Adrenal gland (tissue), 12 donors: Measurements from ENCODE around the gene USP7. TPM values are rescaled to one million over a fixed set of nuclear protein-coding genes. Genes with fewer than 3 reads are reported as not detected.

ENCODE experiments used
- DNase-seq, 7 donors: peaks; one replicate each; pipeline ENCODE4 v3.0.0-alpha.2; 2019 to 2020
- H3K27ac ChIP-seq, 5 donors: fragments of 200-600 bp; sonication (generic) in 4 of 5; 1 replicate in 3 of 5; 2 replicates in 2 of 5; pipeline versions ENCODE4 v1.5.1 to v1.8.0; 2016 to 2020; ENCODE audit warnings: mild to moderate bottlenecking in 1 of 5
- H3K27me3 ChIP-seq: fragments of 200-600 bp; 2 replicates; pipeline ENCODE4 v1.8.0; 2021
- H3K36me3 ChIP-seq, 2 donors: fragments of 200-600 bp; replicated peaks in 1 of 2; 1 replicate in 1 of 2; 2 replicates in 1 of 2; pipeline versions ENCODE4 v1.5.1 to v1.8.0; 2018 to 2022
- H3K4me1 ChIP-seq, 2 donors: fragments of 200-600 bp; replicated peaks in 1 of 2; 1 replicate in 1 of 2; 2 replicates in 1 of 2; pipeline versions ENCODE4 v1.5.1 to v1.8.0; 2018 to 2021
- H3K4me3 ChIP-seq, 4 donors: fragments of 200-600 bp; sonication (generic) in 3 of 4; one replicate each; pipeline ENCODE4 v1.5.1; 2016 to 2018
- H3K9me3 ChIP-seq, 3 donors: fragments of 200-600 bp; sonication (generic) in 1 of 3; replicated peaks in 1 of 3; 1 replicate in 2 of 3; 2 replicates in 1 of 3; pipeline versions ENCODE4 v1.5.1 to v1.8.0; 2016 to 2021
- CTCF ChIP-seq, 6 experiments: fragments of 450-650 bp in 4 of 6; fragments of 200-600 bp in 2 of 6; sonication (generic) in 1 of 6; IDR thresholded peaks; 1 replicate in 5 of 6; 2 replicates in 1 of 6; pipeline versions ENCODE4 v1.5.1 to v1.8.0; 2016 to 2021; ENCODE audit warnings: antibody characterized with exemption in 6 of 6, mild to moderate bottlenecking in 2 of 6, moderate library complexity in 1 of 6
- POLR2A ChIP-seq, 2 donors: fragments of 450-650 bp; IDR thresholded peaks; one replicate each; pipeline ENCODE4 v1.6.1; 2017; ENCODE audit warnings: antibody characterized with exemption in 2 of 2, mild to moderate bottlenecking in 2 of 2, moderate library complexity in 1 of 2
- WGBS, 4 donors: extraction: QIAGEN DNeasy Blood & Tissue Kit in 2 of 4; methylation state at CpG; one replicate each; pipeline versions ENCODE4 v1.1.5 to v1.1.7; 2013 to 2017; 5-methylcytosine and 5-hydroxymethylcytosine counted together
- intact Hi-C, 2 donors: fragments of 100-400 bp; cut with DNase I; formaldehyde crosslinking; loops; one replicate each; pipeline versions ENCODE4 v1.14.1 to v1.15.0; 2022 to 2023
- polyA plus RNA-seq, 3 donors: library from polyadenylated mRNA; stranded (reverse); fragments of 200-250 nt in 2 of 3; fragments of 350-450 nt in 1 of 3; fragmentation: Illumina TruSeq in 1 of 3; extraction: RNeasy Lipid Tissue Mini Kit (QIAGEN cat#74804) in 1 of 3; gene quantifications; one replicate each; pipeline ENCODE4 v1.2.3, GENCODE V29; 2013 to 2014
- total RNA-seq, 9 donors: library from RNA; depleted of rRNA in 4 of 9; stranded (reverse); fragments of >200 nt in 4 of 9; fragments of 120-200 nt in 1 of 9; fragmentation: NEBNext Ultra II Directional in 1 of 9; extraction: Animal tissue kit (Norgen Biotek cat#: 25700) in 1 of 9; gene quantifications; one replicate each; pipeline versions ENCODE4 v1.1.0 to v1.2.4, GENCODE V29; 2013 to 2023
- donor health status: healthy with polysubstance abuse.
- donor health status: Bipolar disorder and iron deficiency.
- donor health status: DM: yes; HTN: yes; CAD: no.
- donor health status: DM: no; HTN: no; CAD: no.
- donor health status: DM: no; HTN: no; CAD: no.
- donor health status: DM: yes; HTN: yes; CAD: no.

The USP7 gene
- total and polyA plus RNA-seq, 12 donors, result 23.7 to 121 (median 68.2) TPM

- WGBS, 4 donors, result 74 to 91% (median 87%) methylated on average over 3 to 8 of the region's 8 CpGs
- peaks cover 0 to 4% of the 10 kb centered on the region in 2 donors for H3K4me1 ChIP-seq
- intact Hi-C loops, result loop anchor here in 1 of 2 donors (5.0 kb wide), 1 partner anchor 103 kb away; no protein-coding TSS in a partner anchor
- no peak overlapping the region for H3K27ac ChIP-seq
- H3K27me3 ChIP-seq, result no peaks in the 10 kb centered on the region
- no peak for DNase-seq
- H3K9me3 ChIP-seq, result no peaks in the 10 kb centered on the region
- peaks cover 0 to 98% of the 10 kb centered on the region in 2 donors for H3K36me3 ChIP-seq
- no peak overlapping the region for H3K4me3 ChIP-seq
- TF ChIP-seq CTCF (IDR thresholded peaks at IDR 0.05) (no peak), POLR2A (IDR thresholded peaks at IDR 0.05) (no peak)
These were observed 59.7 kb downstream of the USP7 start for GRCh38 chr16:8904018-8904430.

GRCh38 chr16:8903004-8903403, 60.7 kb downstream of the USP7 start:
- no peak for DNase-seq
- TF ChIP-seq CTCF (IDR thresholded peaks at IDR 0.05) (no peak), POLR2A (IDR thresholded peaks at IDR 0.05) (no peak)
- intact Hi-C loops, result loop anchor here in 1 of 2 donors (5.0 kb wide), 1 partner anchor 104 kb away; no protein-coding TSS in a partner anchor
- H3K9me3 ChIP-seq, result no peaks in the 10 kb centered on the region
- 87 to 96% (median 94%) methylated on average over 9 of the region's 9 CpGs for whole genome bisulfite sequencing, 4 donors
- H3K27me3 ChIP-seq, result no peaks in the 10 kb centered on the region
- H3K36me3 ChIP-seq, result peaks cover 0 to 99% of the 10 kb centered on the region in 2 donors
- no peaks in the 10 kb centered on the region for H3K4me1 ChIP-seq
- no peak overlapping the region for H3K4me3 ChIP-seq
- no peak overlapping the region for H3K27ac ChIP-seq

- intact Hi-C loops, result loop anchor here in 1 of 2 donors (5.0 kb wide), 1 partner anchor 106 kb away; no protein-coding TSS in a partner anchor
- Histone ChIP-seq H3K36me3 (peaks cover 0 to 98% of the 10 kb centered on the region in 2 donors), H3K27ac (no peak overlapping the region), H3K9me3 (no peaks in the 10 kb centered on the region), H3K27me3 (no peaks in the 10 kb centered on the region), H3K4me3 (no peak overlapping the region), H3K4me1 (no peaks in the 10 kb centered on the region)
- WGBS, 4 donors, result 81 to 90% (median 83%) methylated on average over 13 of the region's 13 CpGs
- no peak for DNase-seq
- TF ChIP-seq CTCF (IDR thresholded peaks at IDR 0.05) (no peak), POLR2A (IDR thresholded peaks at IDR 0.05) (no peak)
These were observed 62.3 kb downstream of the USP7 start for GRCh38 chr16:8901320-8901861.

- WGBS, 4 donors, result 77 to 84% (median 81%) methylated on average over 5 of the region's 5 CpGs
- Histone ChIP-seq H3K4me1 (no peaks in the 10 kb centered on the region), H3K9me3 (no peaks in the 10 kb centered on the region), H3K27ac (no peak overlapping the region), H3K4me3 (no peak overlapping the region), H3K36me3 (peaks cover 0 to 98% of the 10 kb centered on the region in 2 donors), H3K27me3 (no peaks in the 10 kb centered on the region)
- intact Hi-C loops, result loop anchor here in 1 of 2 donors (5.0 kb wide), 1 partner anchor 107 kb away; no protein-coding TSS in a partner anchor
- no peak for DNase-seq
- TF ChIP-seq POLR2A (IDR thresholded peaks at IDR 0.05), result no peak
- no peak for TF ChIP-seq CTCF (IDR thresholded peaks at IDR 0.05)
These were observed 63.4 kb downstream of the USP7 start for GRCh38 chr16:8900343-8900742.
